GM18498 (cell line): ENCODE data around the gene MYEF2.

Source experiments
- ATAC-seq: cut with Tn5 transposase; IDR thresholded peaks from one replicate; pipeline ENCODE4 v1.9.1; 2021; ENCODE audit warnings: mild to moderate bottlenecking, moderate library complexity; ENCODE audit not compliant: unreplicated experiment

The MYEF2 gene

DNA sequence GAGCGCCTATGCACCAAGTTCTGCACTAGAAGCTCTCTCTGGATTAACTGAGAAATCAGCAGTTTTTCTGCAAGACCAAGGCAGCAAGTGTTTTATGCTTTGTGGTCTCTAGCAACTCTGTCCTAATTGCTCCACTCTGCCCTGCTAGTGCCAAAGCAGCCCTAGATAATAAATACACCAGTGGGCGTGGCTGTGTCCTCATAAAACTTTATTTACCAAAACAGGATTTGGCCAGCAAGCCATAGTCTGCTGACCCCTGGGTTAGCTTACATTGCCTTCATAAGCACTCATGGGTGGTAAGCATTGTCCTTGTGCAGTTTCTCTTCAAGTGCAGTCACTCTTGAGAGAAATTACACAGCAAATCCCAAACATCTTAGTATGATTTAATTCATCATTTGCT lies 88.0 kb downstream of the MYEF2 start:
- no peak for ATAC-seq

DNA sequence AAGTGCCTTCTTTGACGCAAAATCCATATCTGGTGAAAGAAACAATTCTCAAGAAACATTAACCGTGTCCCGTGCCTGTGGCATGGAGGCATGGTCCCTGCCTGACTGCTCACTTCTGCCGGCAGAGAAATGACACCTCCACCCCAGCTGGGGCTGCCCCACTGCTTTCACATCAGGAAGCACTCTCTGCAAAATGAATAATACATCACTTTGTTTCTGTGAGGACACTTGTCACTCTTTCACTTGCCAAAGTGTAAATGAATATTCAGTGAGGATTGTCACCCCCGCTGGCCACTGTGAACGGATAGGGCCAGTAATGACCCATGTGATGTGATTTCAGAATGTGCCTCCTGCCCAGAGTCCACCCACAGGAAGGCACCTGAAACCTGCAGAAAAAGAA lies 88.4 kb downstream of the MYEF2 start:
- peak; percentile 51 for ATAC-seq

DNA sequence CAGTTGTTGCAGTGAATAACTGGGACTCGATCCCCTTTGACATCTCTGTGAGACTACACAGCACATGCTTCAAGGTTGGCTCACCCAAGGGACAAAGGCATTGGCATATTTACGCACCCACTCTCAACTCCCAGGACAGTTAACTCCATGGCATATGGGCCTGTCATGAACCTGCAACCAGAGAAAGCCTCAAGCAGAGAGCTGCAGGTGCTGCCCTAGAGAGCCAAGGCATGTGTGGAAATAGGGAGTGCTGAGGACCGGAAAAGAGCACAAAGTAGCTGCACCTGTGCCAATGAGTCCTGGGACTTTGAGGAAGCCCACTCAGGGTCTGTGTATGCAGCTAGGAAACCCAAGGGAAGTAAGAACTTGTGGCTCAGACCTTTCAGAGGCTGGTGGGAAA lies 90.3 kb downstream of the MYEF2 start:
- ATAC-seq = no peak

DNA sequence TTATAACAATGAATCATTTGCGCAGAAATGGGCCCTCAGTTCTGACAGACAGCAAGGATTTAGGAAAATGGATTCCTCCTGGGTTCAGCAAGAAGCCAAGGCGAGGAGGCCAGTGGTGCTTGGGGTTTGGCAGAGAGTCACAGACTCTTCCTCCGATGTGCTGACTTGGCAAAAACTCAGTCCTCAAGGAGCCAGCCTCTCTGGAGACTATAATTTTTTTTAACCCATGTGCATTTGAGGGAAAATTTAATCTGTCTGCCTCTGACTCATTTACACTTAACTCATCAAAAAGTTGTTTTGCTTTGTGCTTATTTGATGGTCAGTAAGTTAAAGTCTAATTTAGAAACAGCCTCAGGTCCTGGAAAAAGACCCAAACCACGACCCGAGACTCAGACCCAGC lies 91.5 kb downstream of the MYEF2 start:
- no peak for ATAC-seq

- no peak for ATAC-seq
Measured at GRCh38 chr15:48086133-48086532, 92.0 kb downstream of the MYEF2 start.

GRCh38 chr15:48085591-48085930 lies 92.5 kb downstream of the MYEF2 start:
- no peak for ATAC-seq

GRCh38 chr15:48084759-48085590 lies 93.1 kb downstream of the MYEF2 start:
- ATAC-seq = peak; percentile 58
